Testis (tissue), 3 donors: ENCODE results near the gene PAX3. TPM values are rescaled to one million over a fixed set of nuclear protein-coding genes. Genes with fewer than 3 reads are reported as not detected.

Experiments
- DNase-seq: peaks from one replicate; pipeline ENCODE4 v3.0.0-alpha.2; 2019
- H3K27ac ChIP-seq, 2 donors: fragments of 200-600 bp; sonication (generic); one replicate each; pipeline ENCODE4 v1.5.1; 2019
- H3K27me3 ChIP-seq: fragments of 200-600 bp; sonication (generic); one replicate; pipeline ENCODE4 v1.5.1; 2019
- H3K36me3 ChIP-seq: fragments of 200-600 bp; sonication (generic); one replicate; pipeline ENCODE4 v1.5.1; 2017; ENCODE audit warnings: low read depth; ENCODE audit errors: missing control alignments
- H3K4me1 ChIP-seq: fragments of 200-600 bp; sonication (generic); one replicate; pipeline ENCODE4 v1.5.1; 2019
- H3K4me3 ChIP-seq, 2 donors: fragments of 200-600 bp; sonication (generic); one replicate each; pipeline ENCODE4 v1.5.1; 2017 to 2019
- H3K9me3 ChIP-seq: fragments of 200-600 bp; sonication (generic); one replicate; pipeline ENCODE4 v1.5.1; 2017
- POLR2A ChIP-seq: fragments of 450-650 bp; IDR thresholded peaks from one replicate; pipeline ENCODE4 v1.6.1; 2017; ENCODE audit warnings: antibody characterized with exemption, mild to moderate bottlenecking, moderate library complexity
- WGBS, 2 donors: methylation state at CpG; one replicate each; pipeline ENCODE4 v1.1.5; 2018; 5-methylcytosine and 5-hydroxymethylcytosine counted together
- intact Hi-C: fragments of 100-400 bp; cut with DNase I; formaldehyde crosslinking; loops from one replicate; pipeline ENCODE4 v1.15.1; 2023; ENCODE audit warnings: low total_unique reads
- polyA plus RNA-seq: library from polyadenylated mRNA; stranded (reverse); fragments of 350-450 nt; fragmentation: Illumina TruSeq; extraction: RNeasy Lipid Tissue Mini Kit (QIAGEN cat#74804); gene quantifications from one replicate; pipeline ENCODE4 v1.2.3, GENCODE V29; 2014; ENCODE audit warnings: low read depth, low replicate concordance; ENCODE audit not compliant: insufficient read depth
- total RNA-seq, 2 donors: library from RNA; depleted of rRNA; stranded (reverse); fragments of >200 nt; gene quantifications; one replicate each; pipeline ENCODE4 v1.2.3, GENCODE V29; 2016
- TF ChIP-seq, protein P1 (sequence below), 3 experiments: fragments of 450-650 bp in 2 of 3; fragments of 200-600 bp in 1 of 3; sonication (generic) in 1 of 3; IDR thresholded peaks; one replicate each; pipeline ENCODE4 v1.5.1; 2016 to 2019; ENCODE audit warnings: antibody characterized with exemption in 3 of 3, mild to moderate bottlenecking in 2 of 3, moderate library complexity in 1 of 3

Gene PAX3
- total and polyA plus RNA-seq, 3 donors from 2014 or later, result 4.8 to 6.0 (median 4.9) TPM

DNA sequence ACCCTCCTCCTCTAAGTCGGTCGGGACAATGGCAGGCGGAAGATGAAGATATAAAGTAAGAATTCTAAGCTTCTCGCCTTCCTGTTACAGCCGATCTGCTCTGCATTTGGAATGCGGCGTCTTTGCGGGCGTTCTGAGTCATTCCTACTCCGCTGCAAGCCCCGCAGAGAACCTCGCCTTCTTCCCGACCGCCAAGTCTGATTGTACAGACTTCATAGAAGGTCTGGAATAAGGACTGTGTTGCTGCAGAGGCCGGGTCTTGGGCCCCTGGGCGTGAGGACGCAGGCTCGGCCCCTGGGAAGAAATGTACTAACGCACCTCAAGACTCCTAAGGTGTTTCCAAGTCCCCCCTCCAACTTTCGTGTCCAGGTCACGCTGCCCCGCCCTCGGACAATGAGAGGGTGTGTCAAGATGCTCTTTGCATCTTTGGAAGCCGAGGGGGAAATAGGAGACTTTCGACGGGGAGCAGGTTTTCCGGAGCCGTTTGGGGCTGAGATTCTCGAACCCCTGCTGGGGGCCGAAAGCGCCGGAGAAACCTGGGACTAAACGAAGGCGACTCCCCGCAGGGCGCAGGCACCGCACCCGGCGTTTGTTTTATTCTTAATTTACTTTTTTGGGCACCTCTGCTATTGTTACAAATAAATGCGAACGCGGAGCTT is 12.7 kb upstream of the PAX3 start:
- H3K27me3 ChIP-seq, result peaks cover 2% of the 10 kb centered on the region

DNA sequence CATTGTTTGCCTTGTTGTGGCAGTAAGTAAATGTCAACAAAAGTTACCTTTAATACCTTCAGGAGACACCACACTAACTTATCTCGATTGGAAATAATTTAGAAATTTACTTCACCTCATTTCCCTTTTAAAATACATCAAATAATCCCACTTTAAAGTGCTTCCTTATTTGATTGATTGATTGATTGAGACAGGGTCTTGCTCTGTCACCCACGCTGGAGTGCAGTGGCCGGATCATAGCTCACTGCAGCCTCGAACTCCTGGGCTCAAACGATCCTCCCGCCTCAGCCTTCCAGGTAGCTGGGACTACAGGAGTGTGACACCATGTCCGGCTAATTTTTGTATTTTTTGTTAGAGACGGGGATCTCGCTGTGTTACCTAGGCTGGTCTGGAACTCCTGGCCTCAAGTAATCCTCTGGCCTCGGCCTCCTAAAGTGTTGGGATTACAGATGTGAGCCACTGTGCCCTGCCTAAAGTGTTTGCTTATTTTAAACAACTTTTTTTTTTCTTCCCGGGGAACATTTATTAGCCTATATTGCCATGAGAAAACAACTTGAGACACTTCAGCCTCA is 12.0 kb upstream of the PAX3 start:
- DNase-seq, result no peak
- H3K4me3 ChIP-seq, result no peak overlapping the region
- peaks cover 2% of the 10 kb centered on the region for H3K27me3 ChIP-seq
- TF ChIP-seq, protein P1, sequence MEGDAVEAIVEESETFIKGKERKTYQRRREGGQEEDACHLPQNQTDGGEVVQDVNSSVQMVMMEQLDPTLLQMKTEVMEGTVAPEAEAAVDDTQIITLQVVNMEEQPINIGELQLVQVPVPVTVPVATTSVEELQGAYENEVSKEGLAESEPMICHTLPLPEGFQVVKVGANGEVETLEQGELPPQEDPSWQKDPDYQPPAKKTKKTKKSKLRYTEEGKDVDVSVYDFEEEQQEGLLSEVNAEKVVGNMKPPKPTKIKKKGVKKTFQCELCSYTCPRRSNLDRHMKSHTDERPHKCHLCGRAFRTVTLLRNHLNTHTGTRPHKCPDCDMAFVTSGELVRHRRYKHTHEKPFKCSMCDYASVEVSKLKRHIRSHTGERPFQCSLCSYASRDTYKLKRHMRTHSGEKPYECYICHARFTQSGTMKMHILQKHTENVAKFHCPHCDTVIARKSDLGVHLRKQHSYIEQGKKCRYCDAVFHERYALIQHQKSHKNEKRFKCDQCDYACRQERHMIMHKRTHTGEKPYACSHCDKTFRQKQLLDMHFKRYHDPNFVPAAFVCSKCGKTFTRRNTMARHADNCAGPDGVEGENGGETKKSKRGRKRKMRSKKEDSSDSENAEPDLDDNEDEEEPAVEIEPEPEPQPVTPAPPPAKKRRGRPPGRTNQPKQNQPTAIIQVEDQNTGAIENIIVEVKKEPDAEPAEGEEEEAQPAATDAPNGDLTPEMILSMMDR (IDR thresholded peaks at IDR 0.05), result no peak
- no peak for TF ChIP-seq POLR2A
- no peak overlapping the region for H3K27ac ChIP-seq
- peaks cover 3% of the 10 kb centered on the region for H3K4me1 ChIP-seq
- intact Hi-C loops, result no loop called here
- no peaks in the 10 kb centered on the region for H3K9me3 ChIP-seq
- no peaks in the 10 kb centered on the region for H3K36me3 ChIP-seq
- 8 to 10% methylated on average over 11 of the region's 11 CpGs for WGBS, 2 donors

More for the DNA sequence above, 12.7 kb upstream of the PAX3 start:
- WGBS, 2 donors, result 7 to 8% methylated on average over 42 of the region's 42 CpGs
- H3K9me3 ChIP-seq, result no peaks in the 10 kb centered on the region
- no peak for DNase-seq
- no peak overlapping the region for H3K27ac ChIP-seq
- no peaks in the 10 kb centered on the region for H3K36me3 ChIP-seq
- intact Hi-C loops, result no loop called here
- H3K4me1 ChIP-seq, result no peaks in the 10 kb centered on the region
- no peak overlapping the region for H3K4me3 ChIP-seq
- no peak for TF ChIP-seq POLR2A
- TF ChIP-seq, protein P1 (IDR thresholded peaks at IDR 0.05), result no peak

DNA sequence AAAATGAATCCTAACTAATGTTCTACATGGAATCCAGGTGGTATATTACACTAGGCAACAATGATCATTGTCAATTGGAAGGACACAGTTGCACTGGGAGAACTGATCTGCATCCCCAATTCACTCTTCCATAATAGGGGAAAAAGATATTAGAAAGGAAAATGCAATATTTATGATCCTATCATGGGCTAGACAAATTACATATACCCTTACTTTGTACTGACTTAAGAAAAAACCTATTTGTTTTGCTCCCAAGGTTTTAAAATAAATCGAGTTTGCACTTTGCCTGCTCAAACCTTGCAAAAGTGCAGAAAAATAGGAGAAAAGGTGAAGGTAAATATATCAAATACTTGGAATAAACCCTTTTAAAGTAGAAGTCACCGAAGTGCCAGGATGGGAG is 11.0 kb upstream of the PAX3 start:
- intact Hi-C loops, result no loop called here
- no peak overlapping the region for H3K27ac ChIP-seq
- peaks cover 3% of the 10 kb centered on the region for H3K4me1 ChIP-seq
- H3K4me3 ChIP-seq, result no peak overlapping the region
- no peaks in the 10 kb centered on the region for H3K9me3 ChIP-seq
- no peaks in the 10 kb centered on the region for H3K36me3 ChIP-seq
- WGBS, 2 donors, result 21 to 24% methylated on average over 2 of the region's 2 CpGs
- DNase-seq, result no peak
- TF ChIP-seq POLR2A, result no peak
- TF ChIP-seq, protein P1 (IDR thresholded peaks at IDR 0.05), result no peak
- H3K27me3 ChIP-seq, result peaks cover 2% of the 10 kb centered on the region

DNA sequence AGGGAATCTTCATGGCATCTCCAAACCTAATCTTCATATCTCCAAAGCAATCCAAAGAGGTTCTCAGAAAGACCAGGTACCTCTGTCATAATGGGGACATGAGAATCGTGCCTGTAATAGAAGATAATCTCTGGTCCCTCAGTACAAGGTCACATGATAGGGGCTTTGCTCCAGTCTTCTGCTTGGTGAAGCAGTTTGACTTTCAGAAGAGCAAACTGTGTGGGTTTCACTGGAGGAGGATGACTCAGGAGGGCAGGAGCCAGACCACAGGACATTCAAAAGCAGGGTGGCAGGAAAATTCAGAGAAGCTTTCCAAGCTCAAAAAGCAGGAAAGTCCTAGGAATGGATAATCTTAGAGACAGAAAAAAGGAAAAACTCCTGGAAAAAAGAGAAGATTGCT is 10.6 kb upstream of the PAX3 start:
- H3K4me1 ChIP-seq, result peaks cover 3% of the 10 kb centered on the region
- H3K36me3 ChIP-seq, result no peaks in the 10 kb centered on the region
- DNase-seq, result no peak
- H3K9me3 ChIP-seq, result no peaks in the 10 kb centered on the region
- H3K27me3 ChIP-seq, result peaks cover 2% of the 10 kb centered on the region
- 23 to 43% methylated on average over 1 of the region's 1 CpG for WGBS, 2 donors
- no peak overlapping the region for H3K27ac ChIP-seq
- intact Hi-C loops, result no loop called here
- no peak overlapping the region for H3K4me3 ChIP-seq
- TF ChIP-seq, protein P1 (IDR thresholded peaks at IDR 0.05), result no peak
- no peak for TF ChIP-seq POLR2A
